Lower leg skin (tissue), 3 donors: ENCODE data around the gene CDC20.

ENCODE experiments used
- CTCF ChIP-seq, 3 donors: fragments of 450-650 bp; IDR thresholded peaks; one replicate each; pipeline ENCODE4 v1.5.1; 2016; ENCODE audit warnings: antibody characterized with exemption in 3 of 3, mild to moderate bottlenecking in 3 of 3, moderate library complexity in 2 of 3
- POLR2A ChIP-seq, 2 donors: fragments of 450-650 bp; IDR thresholded peaks; one replicate each; pipeline ENCODE4 v1.6.1; 2016 to 2017; ENCODE audit warnings: antibody characterized with exemption in 2 of 2, mild to moderate bottlenecking in 1 of 2, moderate library complexity in 1 of 2

GRCh38 chr1:43312663-43313515, 45.9 kb upstream of the CDC20 start:
- TF ChIP-seq CTCF (IDR thresholded peaks at IDR 0.05): no peak
- TF ChIP-seq POLR2A (IDR thresholded peaks at IDR 0.05): no peak
